ENCODE data around the gene ALG12. TPM values are rescaled to one million over a fixed set of nuclear protein-coding genes. Genes with fewer than 3 reads are reported as not detected.
"Not testable (repeated sequence)": the region's sequence is repeated elsewhere in the genome, so short reads cannot be mapped to it uniquely, and the experiment has no call there.

The ALG12 gene
- total RNA-seq, 1 donor from 2014 or later: 9.9 TPM

DNA sequence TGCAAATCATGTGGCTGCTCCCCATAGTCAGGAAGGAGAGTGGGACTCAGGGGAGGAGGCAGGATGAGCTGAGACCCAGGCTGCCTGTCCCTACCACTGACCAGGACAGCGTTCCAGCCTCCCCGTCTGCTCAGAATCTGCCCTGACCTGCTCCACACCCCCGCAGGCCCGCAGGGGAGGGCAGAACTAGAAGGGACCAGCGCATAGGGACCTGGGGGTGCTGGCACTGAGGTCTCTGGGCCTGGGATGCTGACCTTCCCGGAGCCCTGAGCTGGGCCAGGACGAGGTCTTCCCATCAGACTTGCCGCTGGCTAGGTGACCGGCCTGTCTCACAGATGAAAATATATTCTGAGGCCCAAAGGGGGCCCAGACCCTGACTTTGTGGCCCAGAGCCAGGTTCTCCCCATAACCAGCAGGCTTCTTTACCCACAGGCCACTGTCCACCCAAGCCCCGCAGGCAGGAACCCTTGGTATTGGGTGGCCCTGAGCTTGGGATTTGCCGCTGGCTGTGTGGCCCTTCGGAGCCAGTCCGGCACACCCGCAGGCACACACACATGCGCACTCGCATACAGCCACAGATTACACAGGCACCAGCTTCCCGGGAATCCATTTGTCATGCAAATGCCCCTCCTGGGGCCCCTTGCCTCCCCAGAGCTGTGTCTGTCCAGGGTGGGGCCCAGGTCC is 28.5 kb upstream of the ALG12 start:
- Histone ChIP-seq H3K4me3 (ENCODE audit: low read length in 3 of 3) (no peak overlapping the region), H3K27ac (ENCODE audit: low read depth, low read length) (no peak overlapping the region), H3K4me1 (ENCODE audit: control insufficient read depth in 3 of 3, insufficient read depth in 3 of 3, low read length in 3 of 3) (peaks cover 0 to 6% (median 3%) of the 10 kb centered on the region in 3 donors), H3K27me3 (ENCODE audit: control insufficient read depth in 3 of 3, insufficient read depth in 3 of 3, low read length in 3 of 3) (no peaks in the 10 kb centered on the region), H3K9me3 (ENCODE audit: control insufficient read depth in 3 of 3, low read length in 3 of 3) (no peaks in the 10 kb centered on the region), H3K36me3 (ENCODE audit: control insufficient read depth in 3 of 3, insufficient read depth in 3 of 3, low read length in 3 of 3) (no peaks in the 10 kb centered on the region), H3K9ac (ENCODE audit: low read depth in 1 of 3, low read length in 3 of 3) (no peak overlapping the region)

GRCh38 chr22:49945042-49945794 is 27.0 kb upstream of the ALG12 start:
- not testable (repeated sequence) for H3K27ac ChIP-seq (ENCODE audit: low read depth, low read length)

GRCh38 chr22:49944399-49944891 is 26.2 kb upstream of the ALG12 start:
- peak overlapping the region in 1 of 3 donors; percentile 61 for H3K4me3 ChIP-seq (ENCODE audit: low read length in 3 of 3)
- no peaks in the 10 kb centered on the region for H3K27me3 ChIP-seq (ENCODE audit: control insufficient read depth in 3 of 3, insufficient read depth in 3 of 3, low read length in 3 of 3)

More at GRCh38 chr22:49945042-49945794, 27.0 kb upstream of the ALG12 start:
- H3K9me3 ChIP-seq (ENCODE audit: control insufficient read depth in 3 of 3, low read length in 3 of 3); H3K36me3 ChIP-seq (ENCODE audit: control insufficient read depth in 3 of 3, insufficient read depth in 3 of 3, low read length in 3 of 3); H3K27me3 ChIP-seq (ENCODE audit: control insufficient read depth in 3 of 3, insufficient read depth in 3 of 3, low read length in 3 of 3); H3K4me3 ChIP-seq (ENCODE audit: low read length in 3 of 3); H3K9ac ChIP-seq (ENCODE audit: low read depth in 1 of 3, low read length in 3 of 3): not testable (repeated sequence)
- H3K4me1 ChIP-seq (ENCODE audit: control insufficient read depth in 3 of 3, insufficient read depth in 3 of 3, low read length in 3 of 3): peaks cover 4 to 10% (median 6%) of the 10 kb centered on the region in 3 donors

DNA sequence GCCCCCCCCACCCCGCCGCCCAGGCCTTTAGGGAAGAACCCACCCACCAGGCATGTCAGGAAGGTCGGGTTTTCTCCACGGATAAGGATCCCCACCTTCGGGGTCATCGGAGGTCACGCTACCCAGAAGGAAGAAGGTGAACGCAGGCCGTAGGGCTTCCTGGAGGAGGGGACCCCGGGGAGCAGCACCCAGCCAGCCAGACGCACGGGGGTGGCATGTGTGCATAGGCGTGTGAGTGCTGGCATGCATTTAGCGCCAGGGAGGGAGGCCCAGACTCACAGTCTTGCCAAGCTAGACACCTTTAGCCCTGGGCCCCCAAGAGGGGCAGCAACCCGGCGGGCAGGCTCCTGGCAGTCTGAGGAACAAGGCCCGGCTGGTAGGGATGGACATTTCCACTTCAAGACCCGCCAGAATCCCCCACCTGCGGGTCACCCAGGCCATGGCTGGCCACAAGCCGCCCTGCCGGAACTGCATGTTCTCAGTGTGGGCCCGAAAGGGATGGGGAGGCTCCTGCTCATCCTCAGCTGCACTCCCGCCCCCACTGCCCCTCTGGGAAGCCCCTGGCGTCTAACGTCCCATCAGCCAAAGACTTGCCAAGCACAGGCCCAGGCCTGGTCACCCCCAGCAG is 25.6 kb upstream of the ALG12 start:
- H3K27me3 ChIP-seq (ENCODE audit: control insufficient read depth in 3 of 3, insufficient read depth in 3 of 3, low read length in 3 of 3): no peaks in the 10 kb centered on the region
- H3K9ac ChIP-seq (ENCODE audit: low read depth in 1 of 3, low read length in 3 of 3): peak overlapping the region in 2 of 3 donors; percentile 61 to 82
- H3K9me3 ChIP-seq (ENCODE audit: control insufficient read depth in 3 of 3, low read length in 3 of 3): no peaks in the 10 kb centered on the region
- H3K27ac ChIP-seq (ENCODE audit: low read depth, low read length): no peak overlapping the region
- H3K4me3 ChIP-seq (ENCODE audit: low read length in 3 of 3): peak overlapping the region in 1 of 3 donors; percentile 61
- H3K4me1 ChIP-seq (ENCODE audit: control insufficient read depth in 3 of 3, insufficient read depth in 3 of 3, low read length in 3 of 3): peaks cover 4 to 12% (median 7%) of the 10 kb centered on the region in 3 donors
- H3K36me3 ChIP-seq (ENCODE audit: control insufficient read depth in 3 of 3, insufficient read depth in 3 of 3, low read length in 3 of 3): no peaks in the 10 kb centered on the region

More at GRCh38 chr22:49944399-49944891, 26.2 kb upstream of the ALG12 start:
- Histone ChIP-seq H3K9me3 (ENCODE audit: control insufficient read depth in 3 of 3, low read length in 3 of 3) (no peaks in the 10 kb centered on the region), H3K27ac (ENCODE audit: low read depth, low read length) (no peak overlapping the region), H3K9ac (ENCODE audit: low read depth in 1 of 3, low read length in 3 of 3) (peak overlapping the region in 2 of 3 donors; percentile 61 to 82), H3K4me1 (ENCODE audit: control insufficient read depth in 3 of 3, insufficient read depth in 3 of 3, low read length in 3 of 3) (peaks cover 4 to 11% (median 6%) of the 10 kb centered on the region in 3 donors), H3K36me3 (ENCODE audit: control insufficient read depth in 3 of 3, insufficient read depth in 3 of 3, low read length in 3 of 3) (no peaks in the 10 kb centered on the region)

DNA sequence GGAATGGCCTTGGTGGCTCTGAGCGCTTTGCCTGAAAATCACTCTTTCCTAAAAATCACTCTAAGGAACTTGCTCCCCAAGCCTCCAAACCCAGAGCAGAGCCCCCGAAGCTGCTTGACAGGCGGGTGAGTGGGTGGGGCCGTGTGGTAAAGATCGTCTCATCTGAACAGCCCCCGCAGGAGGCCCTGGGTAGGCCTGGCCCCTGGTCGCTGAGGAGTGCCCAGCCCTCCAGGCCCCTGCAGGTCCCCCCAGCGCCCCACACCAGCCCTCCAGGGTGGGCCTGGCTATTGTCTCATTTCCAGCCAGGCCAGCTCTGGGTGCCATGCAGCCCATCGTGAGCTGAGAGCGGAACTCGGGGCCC is 25.1 kb upstream of the ALG12 start:
- Histone ChIP-seq H3K4me3 (ENCODE audit: low read length in 3 of 3) (no peak overlapping the region), H3K9ac (ENCODE audit: low read depth in 1 of 3, low read length in 3 of 3) (no peak overlapping the region)

DNA sequence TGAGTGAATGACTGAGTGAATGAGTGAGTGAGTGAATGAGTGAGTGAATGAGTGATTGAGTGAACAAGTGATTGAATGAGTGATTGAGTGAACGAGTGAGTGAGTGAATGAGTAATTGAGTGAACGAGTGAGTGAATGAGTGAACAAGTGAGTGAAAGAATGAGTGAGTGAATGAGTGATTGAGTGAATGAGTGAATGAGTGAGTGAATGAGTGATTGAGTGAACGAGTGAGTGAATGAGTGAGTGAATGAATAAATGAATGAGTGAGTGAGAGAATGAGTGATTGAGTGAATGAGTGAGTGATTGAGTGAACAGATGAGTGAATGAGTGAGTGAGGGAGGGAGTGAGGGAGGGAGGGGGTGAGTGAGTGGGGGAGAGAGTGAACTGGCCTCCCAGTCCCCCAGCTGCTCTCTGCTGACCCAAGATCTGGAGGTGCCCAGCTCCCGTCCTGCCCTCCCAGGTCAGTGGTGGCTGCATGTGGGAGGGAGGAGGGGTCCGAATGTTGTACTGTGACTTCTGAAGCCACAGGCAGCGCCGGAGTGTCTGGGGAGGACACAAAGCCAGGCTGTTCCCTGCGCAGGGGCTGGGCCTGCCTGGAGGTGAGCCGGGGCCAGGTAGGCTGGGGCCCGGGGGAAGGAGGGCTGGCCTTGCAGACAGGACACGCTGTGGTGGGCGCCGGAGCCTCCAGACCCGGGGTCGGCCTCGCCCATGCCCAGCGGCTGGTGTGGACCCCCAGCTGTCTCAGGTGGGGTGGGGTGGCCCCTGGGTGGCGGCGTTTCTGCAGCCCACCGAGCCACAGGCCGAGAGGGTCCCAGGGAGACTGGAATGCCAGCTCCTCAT is 24.5 kb upstream of the ALG12 start:
- no peak overlapping the region for H3K27ac ChIP-seq (ENCODE audit: low read depth, low read length)
- no peak overlapping the region for H3K9ac ChIP-seq (ENCODE audit: low read depth in 1 of 3, low read length in 3 of 3)
- H3K4me1 ChIP-seq (ENCODE audit: control insufficient read depth in 3 of 3, insufficient read depth in 3 of 3, low read length in 3 of 3): peaks cover 12 to 24% (median 18%) of the 10 kb centered on the region in 3 donors
- H3K4me3 ChIP-seq (ENCODE audit: low read length in 3 of 3): no peak overlapping the region
- H3K9me3 ChIP-seq (ENCODE audit: control insufficient read depth in 3 of 3, low read length in 3 of 3): no peaks in the 10 kb centered on the region
- no peaks in the 10 kb centered on the region for H3K27me3 ChIP-seq (ENCODE audit: control insufficient read depth in 3 of 3, insufficient read depth in 3 of 3, low read length in 3 of 3)
- H3K36me3 ChIP-seq (ENCODE audit: control insufficient read depth in 3 of 3, insufficient read depth in 3 of 3, low read length in 3 of 3): no peaks in the 10 kb centered on the region

More for the DNA sequence above, 25.1 kb upstream of the ALG12 start:
- Histone ChIP-seq H3K27ac (ENCODE audit: low read depth, low read length) (no peak overlapping the region), H3K9me3 (ENCODE audit: control insufficient read depth in 3 of 3, low read length in 3 of 3) (no peaks in the 10 kb centered on the region), H3K36me3 (ENCODE audit: control insufficient read depth in 3 of 3, insufficient read depth in 3 of 3, low read length in 3 of 3) (no peaks in the 10 kb centered on the region), H3K27me3 (ENCODE audit: control insufficient read depth in 3 of 3, insufficient read depth in 3 of 3, low read length in 3 of 3) (no peaks in the 10 kb centered on the region), H3K4me1 (ENCODE audit: control insufficient read depth in 3 of 3, insufficient read depth in 3 of 3, low read length in 3 of 3) (peaks cover 6 to 18% (median 12%) of the 10 kb centered on the region in 3 donors)

DNA sequence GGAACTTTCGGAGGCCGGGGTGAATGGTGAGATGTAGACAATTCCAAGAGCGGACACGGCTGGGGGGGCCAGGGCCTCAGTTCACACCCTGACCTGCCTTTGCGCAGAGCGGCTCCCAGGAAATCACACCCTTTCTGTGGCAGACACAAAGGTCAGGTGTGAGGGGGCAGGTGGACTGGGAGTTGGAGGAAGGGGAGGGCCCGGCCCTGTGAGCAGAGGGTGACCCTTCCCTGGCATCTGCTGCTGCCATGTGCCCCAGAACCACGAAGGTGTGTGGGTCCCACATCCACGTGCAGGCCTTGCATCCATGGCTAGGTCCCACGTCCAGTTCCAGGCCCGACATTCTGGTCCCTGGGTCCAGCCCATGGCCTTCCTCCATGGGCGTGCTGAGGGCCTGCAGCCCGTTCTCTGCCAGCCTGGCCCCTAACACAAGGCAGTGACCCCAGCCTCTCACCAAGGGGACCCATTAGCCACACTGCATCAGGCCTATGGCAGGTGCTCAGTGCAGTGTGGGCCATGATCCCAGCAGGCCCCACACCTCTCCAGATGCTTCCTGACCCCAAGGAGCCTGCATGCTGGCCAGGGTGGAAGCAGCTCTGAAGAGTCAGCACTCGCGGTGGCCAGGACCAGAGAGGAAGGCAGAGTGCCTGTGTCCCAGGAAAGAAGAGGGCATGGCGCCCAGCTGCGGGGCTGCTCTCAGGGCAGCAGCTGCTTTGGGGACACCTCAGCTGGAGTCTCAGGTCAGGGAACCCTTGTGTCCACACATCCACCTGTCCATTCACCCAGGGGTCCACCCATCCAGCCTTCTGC is 23.5 kb upstream of the ALG12 start:
- no peaks in the 10 kb centered on the region for H3K36me3 ChIP-seq (ENCODE audit: control insufficient read depth in 3 of 3, insufficient read depth in 3 of 3, low read length in 3 of 3)
- no peak overlapping the region for H3K27ac ChIP-seq (ENCODE audit: low read depth, low read length)
- H3K9me3 ChIP-seq (ENCODE audit: control insufficient read depth in 3 of 3, low read length in 3 of 3): no peaks in the 10 kb centered on the region
- H3K4me1 ChIP-seq (ENCODE audit: control insufficient read depth in 3 of 3, insufficient read depth in 3 of 3, low read length in 3 of 3): peaks cover 23 to 34% (median 27%) of the 10 kb centered on the region in 3 donors
- H3K27me3 ChIP-seq (ENCODE audit: control insufficient read depth in 3 of 3, insufficient read depth in 3 of 3, low read length in 3 of 3): no peaks in the 10 kb centered on the region
- H3K4me3 ChIP-seq (ENCODE audit: low read length in 3 of 3): no peak overlapping the region
- H3K9ac ChIP-seq (ENCODE audit: low read depth in 1 of 3, low read length in 3 of 3): no peak overlapping the region

- Histone ChIP-seq H3K9ac (ENCODE audit: low read depth in 1 of 3, low read length in 3 of 3) (peak overlapping the region in 1 of 3 donors; percentile 90), H3K4me3 (ENCODE audit: low read length in 3 of 3) (peak overlapping the region in 1 of 3 donors; percentile 13), H3K9me3 (ENCODE audit: control insufficient read depth in 3 of 3, low read length in 3 of 3) (no peaks in the 10 kb centered on the region), H3K27ac (ENCODE audit: low read depth, low read length) (peak overlapping the region; percentile 96), H3K4me1 (ENCODE audit: control insufficient read depth in 3 of 3, insufficient read depth in 3 of 3, low read length in 3 of 3) (peaks cover 34 to 43% (median 40%) of the 10 kb centered on the region in 3 donors), H3K27me3 (ENCODE audit: control insufficient read depth in 3 of 3, insufficient read depth in 3 of 3, low read length in 3 of 3) (no peaks in the 10 kb centered on the region), H3K36me3 (ENCODE audit: control insufficient read depth in 3 of 3, insufficient read depth in 3 of 3, low read length in 3 of 3) (no peaks in the 10 kb centered on the region)
Measured at GRCh38 chr22:49938565-49939136, 20.4 kb upstream of the ALG12 start.
